K562 (cell line): ENCODE results near the gene MLLT1. TPM values are rescaled to one million over a fixed set of nuclear protein-coding genes. Genes with fewer than 3 reads are reported as not detected.

Experiments
- ATAC-seq: fragments of 200-7000 bp; cut with Tn5 transposase; 3 replicates; pipeline ENCODE4 v1.9.1; 2020; ENCODE audit warnings: moderate library complexity
- BruUV-seq: library from RNA; stranded (reverse); fragments of 400-500 nt; replicated peaks from 2 replicates; lab custom pipeline; 2021; lab: Mats Ljungman, UMichigan
- CTCF ChIA-PET: fragments of 300-600 bp; formaldehyde crosslinking; extraction: SDS; loops from one replicate; lab custom pipeline; 2021; ENCODE audit warnings: low intra/inter-chr PET ratio; lab: Yijun Ruan, JAX
- POLR2A ChIA-PET: fragments of 300-600, 350-650 bp; sonication (Branson Sonifier 250); formaldehyde crosslinking; extraction: SDS; loops from one replicate; lab custom pipeline; 2021; ENCODE audit warnings: antibody characterized with exemption, inconsistent platforms; lab: Yijun Ruan, JAX
- DNase-seq, 4 experiments: peaks; one replicate each; pipeline versions ENCODE4 v3.0.0 to v3.0.0-alpha.2; 2011 to 2018; ENCODE audit warnings: low spot score in 3 of 4, mixed read lengths in 3 of 4; ENCODE audit errors: extremely low read depth in 1 of 4
- FAIRE-seq: peaks from 2 replicates; lab custom pipeline; 2011; peaks lifted over from hg19 to GRCh38; lab: Jason Lieb, UNC
- H2AFZ ChIP-seq: 2 replicates; pipeline ENCODE4 v1.6.0; 2011; ENCODE audit warnings: low read depth, low read length, control low read depth, inconsistent platforms
- H3K27ac ChIP-seq: fragments of 200-600 bp; 3 replicates; pipeline ENCODE4 v1.8.0; 2011; ENCODE audit warnings: low read depth, mild to moderate bottlenecking, control low read depth, inconsistent platforms, low read length, moderate library complexity, mixed read lengths; ENCODE audit errors: extremely low read depth
- H3K27me3 ChIP-seq, 2 experiments: fragments of 300-600 bp in 1 of 2; 2 replicates in 1 of 2; 3 replicates in 1 of 2; pipeline versions ENCODE4 v1.6.0 to v1.8.0; 2011; ENCODE audit warnings: inconsistent platforms in 2 of 2, low read length in 2 of 2, mild to moderate bottlenecking in 1 of 2, mixed read lengths in 1 of 2, moderate library complexity in 1 of 2; ENCODE audit not compliant: control insufficient read depth in 2 of 2, insufficient read depth in 2 of 2
- H3K36me3 ChIP-seq: fragments of 300-600 bp; 3 replicates; pipeline ENCODE4 v1.8.0; 2011; ENCODE audit warnings: mild to moderate bottlenecking, low read length, inconsistent platforms; ENCODE audit not compliant: control insufficient read depth, insufficient read depth
- H3K4me1 ChIP-seq, 2 experiments: fragments of 200-600 bp in 1 of 2; replicated peaks in 1 of 2; 2 replicates in 1 of 2; 3 replicates in 1 of 2; pipeline versions ENCODE4 v1.5.1 to v1.8.0; 2011; ENCODE audit warnings: inconsistent platforms in 2 of 2, low read length in 2 of 2, mild to moderate bottlenecking in 1 of 2, mixed read lengths in 1 of 2, moderate library complexity in 1 of 2; ENCODE audit not compliant: control insufficient read depth in 2 of 2, insufficient read depth in 2 of 2
- H3K4me2 ChIP-seq: 2 replicates; pipeline ENCODE4 v1.6.1; 2011; ENCODE audit warnings: low read length, control low read depth, inconsistent platforms, mixed read lengths; ENCODE audit not compliant: insufficient read depth
- H3K4me3 ChIP-seq: fragments of 200-600 bp; sonication (generic), shearing (Covaris generic); 2 replicates; pipeline ENCODE4 v1.5.1; 2016; ENCODE audit warnings: control low read depth, inconsistent platforms
- H3K79me2 ChIP-seq: fragments of 200-600 bp; 3 replicates; pipeline ENCODE4 v1.8.0; 2011; ENCODE audit warnings: low read length, inconsistent platforms; ENCODE audit not compliant: control insufficient read depth, insufficient read depth
- H3K9ac ChIP-seq, 2 experiments: 2 replicates each; pipeline versions ENCODE4 v1.6.0 to v1.6.1; 2011; ENCODE audit warnings: low read depth in 2 of 2, low read length in 2 of 2, control low read depth in 1 of 2, inconsistent platforms in 1 of 2, mild to moderate bottlenecking in 1 of 2, mixed read lengths in 1 of 2; ENCODE audit not compliant: insufficient read depth in 1 of 2
- H3K9me1 ChIP-seq: one replicate; pipeline ENCODE4 v1.6.0; 2011; ENCODE audit warnings: inconsistent platforms, mild to moderate bottlenecking, low read length, moderate library complexity; ENCODE audit not compliant: control insufficient read depth, insufficient read depth
- H3K9me3 ChIP-seq: replicated peaks from 2 replicates; pipeline ENCODE4 v1.5.1; 2011; ENCODE audit warnings: low read depth, low read length, inconsistent platforms; ENCODE audit not compliant: control insufficient read depth, insufficient read depth
- H4K20me1 ChIP-seq: replicated peaks from 2 replicates; pipeline ENCODE4 v1.6.1; 2011; ENCODE audit warnings: low read length, inconsistent platforms, mixed read lengths; ENCODE audit not compliant: control insufficient read depth, insufficient read depth
- BRF2 ChIP-seq: IDR thresholded peaks from 3 replicates; pipeline ENCODE4 v1.6.1; 2011; ENCODE audit warnings: borderline replicate concordance, mild to moderate bottlenecking; ENCODE audit not compliant: insufficient read length, insufficient read depth
- ELK3 ChIP-seq: fragments of 450-650 bp; formaldehyde crosslinking; IDR thresholded peaks from 2 replicates; pipeline ENCODE4 v1.4.0; 2020; ENCODE audit warnings: mild to moderate bottlenecking
- EP300 ChIP-seq: IDR thresholded peaks from 2 replicates; pipeline ENCODE4 v1.6.1; 2012; ENCODE audit warnings: low read length, improper control_type of control experiment
- ETV1 ChIP-seq: fragments of 450-650 bp; conservative IDR thresholded peaks from 2 replicates; pipeline ENCODE4 v1.6.1; 2016; ENCODE audit warnings: missing genetic modification characterization, control low read depth, low read depth, missing compliant biosample characterization
- GATA2 ChIP-seq: sonication (generic); formaldehyde crosslinking; IDR thresholded peaks from 2 replicates; pipeline ENCODE4 v1.4.0; 2020; ENCODE audit warnings: mild to moderate bottlenecking, missing genetic modification reagents
- IRF2 ChIP-seq: sonication (generic); formaldehyde crosslinking; IDR thresholded peaks from 2 replicates; pipeline ENCODE4 v1.8.1; 2022; ENCODE audit warnings: mild to moderate bottlenecking, missing genetic modification reagents
- NCOA1 ChIP-seq: fragments of 450-650 bp; IDR thresholded peaks from 2 replicates; pipeline ENCODE4 v1.6.1; 2016; ENCODE audit warnings: low read depth
- NFYB ChIP-seq: IDR thresholded peaks from 2 replicates; pipeline ENCODE4 v1.6.1; 2011; ENCODE audit warnings: mild to moderate bottlenecking, moderate library complexity; ENCODE audit not compliant: insufficient read length; ENCODE audit errors: extremely low read depth
- SOX6 ChIP-seq: fragments of 450-650 bp; IDR thresholded peaks from 2 replicates; pipeline ENCODE4 v1.6.1; 2014; ENCODE audit warnings: mild to moderate bottlenecking
- TAF15 ChIP-seq: fragments of 200-400 bp; formaldehyde crosslinking; IDR thresholded peaks from 2 replicates; pipeline ENCODE4 v1.6.1; 2017; ENCODE audit warnings: mild to moderate bottlenecking, low read depth, low read length, moderate library complexity
- TRIM24 ChIP-seq, 2 experiments: fragments of 450-650 bp; IDR thresholded peaks; 2 replicates each; pipeline ENCODE4 v1.6.1; 2016
- WGBS: fragments of 100-300 bp; shearing (Covaris generic); methylation state at CpG from one replicate; pipeline ENCODE4 v1.1.6; 2016; ENCODE audit warnings: low coverage, mixed read lengths; ENCODE audit not compliant: insufficient coverage; ENCODE audit errors: missing lambda C conversion rate; 5-methylcytosine and 5-hydroxymethylcytosine counted together
- in situ Hi-C: fragments of 300-500 bp; cut with MboI; formaldehyde crosslinking; loops from 4 replicates; pipeline ENCODE4 v1.15.0; 2018; ENCODE audit warnings: inconsistent platforms, mixed read lengths
- intact Hi-C: fragments of 100-400 bp; cut with micrococcal nuclease; formaldehyde crosslinking; loops from 2 replicates; pipeline ENCODE4 v1.14.2; 2022
- polyA plus RNA-seq, 8 experiments: library from polyadenylated mRNA; depleted of rRNA in 4 of 8; stranded (reverse) in 5 of 8; unstranded in 3 of 8; fragments of >200 nt; fragmentation: Nextera tagmentation in 2 of 8; fragmentation: Illumina TruSeq in 1 of 8; extraction: Ambion mirVana in 2 of 8; extraction: Trizol in 1 of 8; gene quantifications; 2 replicates each; pipeline versions ENCODE4 v1.2.1 to v1.2.3, GENCODE V29; 2011 to 2014; ENCODE audit warnings: inconsistent platforms in 1 of 8, missing spikeins in 1 of 8
- total RNA-seq, 7 experiments: library from RNA; depleted of rRNA in 6 of 7; stranded (reverse); fragments of >200 nt in 6 of 7; fragmentation: Illumina TruSeq in 2 of 7; extraction: Trizol in 2 of 7; gene quantifications; 2 replicates each; pipeline versions ENCODE4 v1.2.1 to v1.2.3, GENCODE V29; 2011 to 2021; ENCODE audit warnings: low replicate concordance in 1 of 7
- TF ChIP-seq, protein P1 (sequence below): conservative IDR thresholded peaks from 2 replicates; pipeline ENCODE4 v1.6.1; 2011; ENCODE audit warnings: low read depth, mild to moderate bottlenecking, low read length; ENCODE audit not compliant: control insufficient read depth
- TF ChIP-seq, protein P2 (sequence below): fragments of 450-650 bp; IDR thresholded peaks from 2 replicates; pipeline ENCODE4 v1.7.0; 2016; ENCODE audit warnings: borderline replicate concordance
- TF ChIP-seq, protein P3 (sequence below): fragments of 250-450 bp; sonication (Bioruptor Pico); IDR thresholded peaks from 2 replicates; pipeline ENCODE4 v1.8.0; 2021; ENCODE audit warnings: moderate library complexity, mild to moderate bottlenecking, inconsistent platforms
- TF ChIP-seq, protein P4 (sequence below): fragments of 450-650 bp; IDR thresholded peaks from 2 replicates; pipeline ENCODE4 v1.7.1; 2018; ENCODE audit warnings: mild to moderate bottlenecking, low read depth; ENCODE audit not compliant: partially characterized antibody

MLLT1 gene
- total and polyA plus RNA-seq, 9 of the 15 experiments (the other 6 are each of a cell fraction or from before 2014, with no cell fraction given), result 0.23 to 63.5 (median 15.4) TPM

DNA sequence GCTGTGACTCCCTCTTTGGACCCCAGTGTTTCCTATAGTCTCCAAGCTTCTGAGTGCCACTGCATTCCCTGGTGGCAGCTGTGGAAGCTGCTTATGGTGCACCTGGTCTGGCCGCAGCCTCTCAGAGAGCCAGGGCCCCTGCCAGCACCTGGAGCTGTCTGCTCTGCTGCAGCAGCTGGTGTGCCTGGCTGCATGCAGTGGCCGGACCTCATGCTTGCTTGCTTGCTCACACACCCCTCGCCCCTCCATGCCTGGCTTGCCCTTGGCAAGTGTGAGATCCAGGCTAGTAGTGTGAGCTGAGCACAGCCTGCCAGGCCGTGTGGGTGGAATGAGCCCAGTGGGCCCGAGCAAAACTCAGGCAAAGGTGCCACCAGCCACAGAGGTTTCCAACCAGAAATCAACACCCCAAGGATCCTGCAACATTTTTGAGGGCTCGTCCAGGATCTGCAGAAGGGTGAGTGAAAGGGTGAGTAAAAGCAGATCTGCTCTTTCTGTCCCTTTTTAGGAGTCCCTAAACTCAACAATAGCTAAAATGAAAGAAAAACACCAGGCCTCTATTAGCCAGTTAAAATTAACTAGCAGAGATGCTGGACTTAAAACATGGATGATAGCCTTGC is 7.6 kb upstream of the MLLT1 start:
- no peaks in the 10 kb centered on the region for H3K4me1 ChIP-seq
- H2AFZ ChIP-seq, result no peak overlapping the region
- intact Hi-C loops, result no loop called here
- no peaks in the 10 kb centered on the region for H3K79me2 ChIP-seq
- WGBS, result 1% methylated on average over 6 of the region's 6 CpGs
- H3K27me3 ChIP-seq, result no peaks in the 10 kb centered on the region
- peaks cover 17% of the 10 kb centered on the region for H3K9me3 ChIP-seq
- no TSS peak for BruUV-seq
- H3K9me1 ChIP-seq, result no peaks in the 10 kb centered on the region
- no peak overlapping the region for H3K27ac ChIP-seq
- H3K4me2 ChIP-seq, result no peak overlapping the region
- H3K4me3 ChIP-seq, result no peak overlapping the region
- CTCF ChIA-PET, result no interaction called here
- POLR2A ChIA-PET, result no interaction called here
- DNase-seq (no peak), FAIRE-seq (no peak), ATAC-seq (no peak)
- no peak overlapping the region for H3K9ac ChIP-seq
- in situ Hi-C loops, result no loop called here
- no peaks in the 10 kb centered on the region for H4K20me1 ChIP-seq
- no peaks in the 10 kb centered on the region for H3K36me3 ChIP-seq
- TF ChIP-seq ETV1 (no peak), TAF15 (no peak), ELK3 (no peak), EP300 (no peak), NFYB (no peak), TRIM24 (IDR thresholded peaks at IDR 0.05) (no peak), SOX6 (no peak), IRF2 (CRISPR knock-in tag) (no peak), NCOA1 (no peak), GATA2 (CRISPR knock-in tag) (no peak), BRF2 (no peak)
- TF ChIP-seq, protein P1, sequence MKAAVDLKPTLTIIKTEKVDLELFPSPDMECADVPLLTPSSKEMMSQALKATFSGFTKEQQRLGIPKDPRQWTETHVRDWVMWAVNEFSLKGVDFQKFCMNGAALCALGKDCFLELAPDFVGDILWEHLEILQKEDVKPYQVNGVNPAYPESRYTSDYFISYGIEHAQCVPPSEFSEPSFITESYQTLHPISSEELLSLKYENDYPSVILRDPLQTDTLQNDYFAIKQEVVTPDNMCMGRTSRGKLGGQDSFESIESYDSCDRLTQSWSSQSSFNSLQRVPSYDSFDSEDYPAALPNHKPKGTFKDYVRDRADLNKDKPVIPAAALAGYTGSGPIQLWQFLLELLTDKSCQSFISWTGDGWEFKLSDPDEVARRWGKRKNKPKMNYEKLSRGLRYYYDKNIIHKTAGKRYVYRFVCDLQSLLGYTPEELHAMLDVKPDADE, result no peak
- TF ChIP-seq, protein P2, sequence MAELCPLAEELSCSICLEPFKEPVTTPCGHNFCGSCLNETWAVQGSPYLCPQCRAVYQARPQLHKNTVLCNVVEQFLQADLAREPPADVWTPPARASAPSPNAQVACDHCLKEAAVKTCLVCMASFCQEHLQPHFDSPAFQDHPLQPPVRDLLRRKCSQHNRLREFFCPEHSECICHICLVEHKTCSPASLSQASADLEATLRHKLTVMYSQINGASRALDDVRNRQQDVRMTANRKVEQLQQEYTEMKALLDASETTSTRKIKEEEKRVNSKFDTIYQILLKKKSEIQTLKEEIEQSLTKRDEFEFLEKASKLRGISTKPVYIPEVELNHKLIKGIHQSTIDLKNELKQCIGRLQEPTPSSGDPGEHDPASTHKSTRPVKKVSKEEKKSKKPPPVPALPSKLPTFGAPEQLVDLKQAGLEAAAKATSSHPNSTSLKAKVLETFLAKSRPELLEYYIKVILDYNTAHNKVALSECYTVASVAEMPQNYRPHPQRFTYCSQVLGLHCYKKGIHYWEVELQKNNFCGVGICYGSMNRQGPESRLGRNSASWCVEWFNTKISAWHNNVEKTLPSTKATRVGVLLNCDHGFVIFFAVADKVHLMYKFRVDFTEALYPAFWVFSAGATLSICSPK, result no peak
- TF ChIP-seq, protein P3, sequence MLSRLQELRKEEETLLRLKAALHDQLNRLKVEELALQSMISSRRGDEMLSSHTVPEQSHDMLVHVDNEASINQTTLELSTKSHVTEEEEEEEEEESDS (CRISPR knock-in tag), result no peak
- TF ChIP-seq, protein P4, sequence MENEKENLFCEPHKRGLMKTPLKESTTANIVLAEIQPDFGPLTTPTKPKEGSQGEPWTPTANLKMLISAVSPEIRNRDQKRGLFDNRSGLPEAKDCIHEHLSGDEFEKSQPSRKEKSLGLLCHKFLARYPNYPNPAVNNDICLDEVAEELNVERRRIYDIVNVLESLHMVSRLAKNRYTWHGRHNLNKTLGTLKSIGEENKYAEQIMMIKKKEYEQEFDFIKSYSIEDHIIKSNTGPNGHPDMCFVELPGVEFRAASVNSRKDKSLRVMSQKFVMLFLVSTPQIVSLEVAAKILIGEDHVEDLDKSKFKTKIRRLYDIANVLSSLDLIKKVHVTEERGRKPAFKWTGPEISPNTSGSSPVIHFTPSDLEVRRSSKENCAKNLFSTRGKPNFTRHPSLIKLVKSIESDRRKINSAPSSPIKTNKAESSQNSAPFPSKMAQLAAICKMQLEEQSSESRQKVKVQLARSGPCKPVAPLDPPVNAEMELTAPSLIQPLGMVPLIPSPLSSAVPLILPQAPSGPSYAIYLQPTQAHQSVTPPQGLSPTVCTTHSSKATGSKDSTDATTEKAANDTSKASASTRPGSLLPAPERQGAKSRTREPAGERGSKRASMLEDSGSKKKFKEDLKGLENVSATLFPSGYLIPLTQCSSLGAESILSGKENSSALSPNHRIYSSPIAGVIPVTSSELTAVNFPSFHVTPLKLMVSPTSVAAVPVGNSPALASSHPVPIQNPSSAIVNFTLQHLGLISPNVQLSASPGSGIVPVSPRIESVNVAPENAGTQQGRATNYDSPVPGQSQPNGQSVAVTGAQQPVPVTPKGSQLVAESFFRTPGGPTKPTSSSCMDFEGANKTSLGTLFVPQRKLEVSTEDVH, result no peak
